Ammon's horn (tissue), 1 donor: ENCODE results near the gene BST1.

Source experiments
- DNase-seq: peaks from one replicate; pipeline ENCODE4 v3.0.0-alpha.2; 2016; ENCODE audit warnings: low spot score

BST1 gene

GRCh38 chr4:15779306-15779705, 76.4 kb downstream of the BST1 start:
- peak; percentile 73 for DNase-seq

GRCh38 chr4:15779809-15780208, 76.9 kb downstream of the BST1 start:
- no peak for DNase-seq

GRCh38 chr4:15781427-15782095, 78.7 kb downstream of the BST1 start:
- no peak for DNase-seq
